Activated naive CD4-positive, alpha-beta T cell treated with anti-CD3 and anti-CD28 coated beads, Interleukin-2, amount 50 U/mL, for 72 hours (primary cell): ENCODE measurements around the gene NR1I2. TPM values are rescaled to one million over a fixed set of nuclear protein-coding genes. Genes with fewer than 3 reads are reported as not detected.

Source experiments
- ATAC-seq, 2 donors: fragments of 150-1000 bp; cut with Tn5 transposase; 2 replicates each; pipeline ENCODE4 v1.10.0; 2021; ENCODE audit warnings: mild to moderate bottlenecking in 2 of 2, moderate library complexity in 2 of 2
- DNase-seq, 2 donors: peaks; one replicate each; pipeline ENCODE4 v3.0.0; 2021 to 2022; ENCODE audit warnings: low spot score in 2 of 2
- H3K27ac Mint-ChIP-seq, 2 donors: one replicate each; pipeline ENCODE4 v1.8.0; 2022; ENCODE audit warnings: mild to moderate bottlenecking in 2 of 2, mixed read lengths in 2 of 2
- H3K36me3 Mint-ChIP-seq, 2 donors: one replicate each; pipeline ENCODE4 v1.8.0; 2022; ENCODE audit warnings: mixed read lengths in 2 of 2
- H3K9me3 Mint-ChIP-seq, 2 donors: one replicate each; pipeline ENCODE4 v1.8.0; 2022; ENCODE audit warnings: mixed read lengths in 2 of 2
- total RNA-seq, 2 donors: library from RNA; stranded (reverse); gene quantifications; one replicate each; pipeline ENCODE4 v1.2.3, GENCODE V29; 2022

Gene NR1I2
- total RNA-seq, 2 donors from 2014 or later = 0.60 to 0.82 TPM

DNA sequence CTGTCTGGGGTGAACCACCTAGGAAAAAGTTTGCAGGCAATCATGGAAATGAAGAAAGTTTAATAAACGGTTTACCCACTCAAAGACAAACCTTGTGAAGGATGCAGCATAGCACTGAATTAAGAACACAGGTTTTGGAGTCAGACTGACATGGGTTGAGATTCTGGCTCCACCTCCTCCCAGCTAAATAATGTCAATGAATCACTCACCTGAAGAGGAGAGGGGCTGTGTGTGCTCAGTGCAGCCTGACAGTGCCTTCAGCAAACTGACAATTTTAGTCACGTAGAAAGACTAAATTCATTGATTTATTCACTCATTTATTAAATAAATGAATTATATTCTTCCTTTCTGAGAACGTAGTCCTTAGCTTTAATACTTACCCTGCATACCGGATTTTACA, 18.9 kb downstream of the NR1I2 start:
- DNase-seq (no peak), ATAC-seq (no peak)
- Mint-ChIP-seq H3K27ac (no peak overlapping the region), H3K9me3 (no peaks in the 10 kb centered on the region), H3K36me3 (no peaks in the 10 kb centered on the region)

DNA sequence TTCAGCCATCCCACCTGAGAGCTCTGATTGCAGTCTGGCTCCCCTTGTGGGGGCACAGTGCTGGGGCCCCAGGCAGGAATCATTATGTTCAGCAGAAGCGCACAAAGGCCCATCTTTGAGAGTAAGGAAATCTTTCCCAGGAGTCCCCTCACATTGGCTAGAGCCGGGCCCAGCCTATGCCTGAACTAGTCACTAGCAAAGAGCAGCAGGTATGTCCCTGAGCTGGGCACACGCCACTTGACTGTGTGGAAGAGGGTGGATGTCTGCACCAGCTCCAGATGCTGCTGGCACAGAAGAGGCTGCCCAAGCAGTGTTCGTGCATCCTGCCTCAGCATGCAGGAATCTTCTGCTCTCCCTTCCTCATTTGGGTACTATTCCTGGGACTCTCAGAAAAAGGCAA, 26.3 kb downstream of the NR1I2 start:
- H3K27ac Mint-ChIP-seq = no peak overlapping the region
- no peak for DNase-seq
- no peaks in the 10 kb centered on the region for H3K9me3 Mint-ChIP-seq

DNA sequence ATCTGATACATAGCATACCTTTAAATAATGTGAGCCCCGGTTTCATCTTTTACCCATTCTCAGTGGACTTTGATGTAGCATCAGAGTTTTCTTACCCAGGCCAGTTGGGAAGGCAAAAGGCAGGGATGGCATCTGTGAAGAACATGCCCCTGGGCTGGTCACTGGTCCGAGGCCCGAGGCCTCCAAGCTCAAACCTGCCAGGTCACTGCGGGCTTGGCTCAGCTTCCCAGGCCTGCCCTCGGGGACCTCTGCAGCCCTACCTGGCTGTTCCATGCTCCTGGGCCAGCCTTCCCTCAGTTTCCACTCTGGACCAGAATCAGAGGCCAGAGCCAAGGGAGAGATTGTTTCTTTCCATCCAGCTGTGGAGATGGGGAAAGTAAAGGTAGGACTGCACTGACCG, 26.9 kb downstream of the NR1I2 start:
- DNase-seq (no peak), ATAC-seq (no peak)
- Mint-ChIP-seq H3K36me3 (no peaks in the 10 kb centered on the region), H3K9me3 (no peaks in the 10 kb centered on the region), H3K27ac (no peak overlapping the region)

More for the DNA sequence above, 26.3 kb downstream of the NR1I2 start:
- no peaks in the 10 kb centered on the region for H3K36me3 Mint-ChIP-seq
- ATAC-seq = no peak

DNA sequence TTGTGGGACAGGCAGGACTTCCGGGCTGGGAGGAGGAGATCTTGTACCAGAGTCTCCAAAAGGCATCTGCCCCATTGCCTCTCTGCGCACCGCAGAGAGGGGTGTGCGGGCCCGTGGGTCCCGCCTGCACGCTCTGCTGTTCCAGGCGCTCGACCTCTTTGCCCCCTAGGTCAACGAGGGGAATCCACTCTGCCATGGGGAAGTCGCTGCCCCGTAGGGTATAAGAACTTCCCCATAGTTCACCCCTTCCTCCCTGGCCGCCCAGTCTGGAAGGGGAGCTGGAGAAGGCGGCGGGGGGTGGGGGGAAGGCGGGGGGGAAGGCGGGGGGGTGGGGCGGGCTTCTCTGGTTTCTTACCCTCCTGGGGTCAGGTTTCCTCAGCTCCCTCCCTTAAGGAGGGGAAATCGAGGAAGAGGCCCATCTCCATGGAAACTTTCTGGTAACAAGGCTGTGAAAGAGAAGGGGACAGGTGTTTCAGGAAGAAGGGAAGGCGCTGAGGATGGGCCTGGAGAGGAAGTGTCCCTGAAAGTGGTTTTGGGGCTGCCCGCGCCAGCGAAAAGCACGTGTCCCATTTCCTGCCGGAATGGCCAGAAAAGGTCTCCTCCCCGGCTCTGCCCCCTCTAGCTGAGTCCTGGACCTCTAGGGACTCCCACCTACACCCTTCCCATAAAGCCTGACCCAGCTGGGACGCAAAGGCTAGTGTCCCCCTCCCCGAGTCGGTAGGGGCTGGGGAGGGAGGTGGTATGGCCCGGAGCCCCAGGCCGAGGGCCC, 27.5 kb downstream of the NR1I2 start:
- DNase-seq (no peak), ATAC-seq (peak in 1 of 2 donors; percentile 43)
- Mint-ChIP-seq H3K27ac (peak overlapping the region in 1 of 2 donors; percentile 59), H3K36me3 (no peaks in the 10 kb centered on the region), H3K9me3 (no peaks in the 10 kb centered on the region)

DNA sequence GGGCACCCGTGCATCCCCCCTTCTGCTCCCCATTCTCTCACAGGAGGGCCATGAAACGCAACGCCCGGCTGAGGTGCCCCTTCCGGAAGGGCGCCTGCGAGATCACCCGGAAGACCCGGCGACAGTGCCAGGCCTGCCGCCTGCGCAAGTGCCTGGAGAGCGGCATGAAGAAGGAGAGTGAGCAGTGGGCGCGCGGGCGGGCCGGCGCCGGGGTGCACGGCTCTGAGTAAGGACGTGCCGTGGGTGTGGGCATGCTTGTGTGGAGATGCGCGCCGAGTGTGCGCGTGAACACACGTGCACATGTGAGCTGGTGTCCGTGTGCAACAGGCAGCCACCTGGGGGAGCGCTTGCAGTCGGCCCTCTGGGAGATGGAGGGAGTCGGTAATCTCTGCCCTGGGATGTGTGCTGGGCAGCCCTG, 28.1 kb downstream of the NR1I2 start:
- Mint-ChIP-seq H3K36me3 (no peaks in the 10 kb centered on the region), H3K27ac (peak overlapping the region; percentile 9 to 59), H3K9me3 (no peaks in the 10 kb centered on the region)
- DNase-seq = peak in 1 of 2 donors; percentile 59
- ATAC-seq = peak; percentile 88 to 89

GRCh38 chr3:119812491-119813058, 30.7 kb downstream of the NR1I2 start:
- DNase-seq (no peak), ATAC-seq (no peak)
- Mint-ChIP-seq H3K9me3 (no peaks in the 10 kb centered on the region), H3K36me3 (no peaks in the 10 kb centered on the region), H3K27ac (no peak overlapping the region)

DNA sequence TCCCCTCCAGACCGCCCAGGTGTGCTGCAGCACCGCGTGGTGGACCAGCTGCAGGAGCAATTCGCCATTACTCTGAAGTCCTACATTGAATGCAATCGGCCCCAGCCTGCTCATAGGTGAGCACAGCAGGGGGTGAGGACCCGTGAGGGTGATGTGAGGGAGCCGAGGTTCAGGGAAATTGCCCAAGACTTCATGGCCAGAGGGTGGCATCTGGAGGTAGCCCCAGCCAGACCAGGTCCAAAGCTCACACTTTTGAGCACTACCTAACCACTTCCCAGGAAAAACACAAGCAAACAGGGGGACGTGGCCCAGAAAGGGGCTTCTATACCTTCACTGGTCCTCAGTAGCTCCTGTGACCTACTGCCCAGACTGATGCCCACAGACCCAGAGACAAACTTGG, 33.8 kb downstream of the NR1I2 start:
- ATAC-seq = no peak
- H3K27ac Mint-ChIP-seq = no peak overlapping the region

GRCh38 chr3:119817071-119817470, 35.2 kb downstream of the NR1I2 start:
- no peaks in the 10 kb centered on the region for H3K9me3 Mint-ChIP-seq

More for the DNA sequence above, 33.8 kb downstream of the NR1I2 start:
- DNase-seq = no peak
- Mint-ChIP-seq H3K36me3 (no peaks in the 10 kb centered on the region), H3K9me3 (no peaks in the 10 kb centered on the region)

DNA sequence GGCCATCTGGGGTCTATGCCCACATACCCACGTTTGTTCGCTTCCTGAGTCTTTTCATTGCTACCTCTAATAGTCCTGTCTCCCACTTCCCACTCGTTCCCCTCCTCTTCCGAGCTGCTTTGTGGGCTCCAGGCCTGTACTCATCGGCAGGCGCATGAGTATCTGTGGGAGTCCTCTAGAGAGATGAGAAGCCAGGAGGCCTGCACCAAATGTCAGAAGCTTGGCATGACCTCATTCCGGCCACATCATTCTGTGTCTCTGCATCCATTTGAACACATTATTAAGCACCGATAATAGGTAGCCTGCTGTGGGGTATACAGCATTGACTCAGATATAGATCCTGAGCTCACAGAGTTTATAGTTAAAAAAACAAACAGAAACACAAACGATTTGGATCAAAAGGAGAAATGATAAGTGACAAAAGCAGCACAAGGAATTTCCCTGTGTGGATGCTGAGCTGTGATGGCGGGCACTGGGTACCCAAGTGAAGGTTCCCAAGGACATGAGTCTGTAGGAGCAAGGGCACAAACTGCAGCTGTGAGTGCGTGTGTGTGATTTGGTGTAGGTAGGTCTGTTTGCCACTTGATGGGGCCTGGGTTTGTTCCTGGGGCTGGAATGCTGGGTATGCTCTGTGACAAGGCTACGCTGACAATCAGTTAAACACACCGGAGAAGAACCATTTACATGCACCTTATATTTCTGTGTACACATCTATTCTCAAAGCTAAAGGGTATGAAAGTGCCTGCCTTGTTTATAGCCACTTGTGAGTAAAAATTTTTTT, 35.9 kb downstream of the NR1I2 start:
- DNase-seq (no peak), ATAC-seq (no peak)
- H3K36me3 Mint-ChIP-seq = no peaks in the 10 kb centered on the region
- H3K27ac Mint-ChIP-seq = no peak overlapping the region
- no peaks in the 10 kb centered on the region for H3K9me3 Mint-ChIP-seq

More at GRCh38 chr3:119817071-119817470, 35.2 kb downstream of the NR1I2 start:
- no peaks in the 10 kb centered on the region for H3K36me3 Mint-ChIP-seq
- H3K27ac Mint-ChIP-seq = no peak overlapping the region
- no peak for ATAC-seq
- DNase-seq = no peak

DNA sequence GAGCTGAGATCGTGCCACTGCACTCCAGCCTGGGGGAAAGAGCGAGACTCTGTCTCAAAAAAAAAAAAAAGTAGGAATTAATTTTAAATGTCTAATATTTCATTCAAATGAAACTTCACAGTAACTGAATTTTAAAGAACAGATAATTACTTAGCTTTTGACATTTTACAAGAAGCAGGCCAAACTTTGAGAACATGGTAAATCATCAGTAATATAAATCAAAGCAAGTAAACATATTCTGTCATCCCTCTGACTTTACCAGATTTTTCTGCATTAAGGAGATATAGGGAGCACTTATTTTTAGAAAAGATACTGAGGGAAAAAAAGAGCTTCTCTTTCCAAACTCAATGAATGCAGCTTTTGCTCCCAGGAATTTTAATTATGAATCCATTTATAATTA, 37.0 kb downstream of the NR1I2 start:
- DNase-seq (no peak), ATAC-seq (no peak)
- H3K36me3 Mint-ChIP-seq = no peaks in the 10 kb centered on the region
- no peaks in the 10 kb centered on the region for H3K9me3 Mint-ChIP-seq
- no peak overlapping the region for H3K27ac Mint-ChIP-seq

DNA sequence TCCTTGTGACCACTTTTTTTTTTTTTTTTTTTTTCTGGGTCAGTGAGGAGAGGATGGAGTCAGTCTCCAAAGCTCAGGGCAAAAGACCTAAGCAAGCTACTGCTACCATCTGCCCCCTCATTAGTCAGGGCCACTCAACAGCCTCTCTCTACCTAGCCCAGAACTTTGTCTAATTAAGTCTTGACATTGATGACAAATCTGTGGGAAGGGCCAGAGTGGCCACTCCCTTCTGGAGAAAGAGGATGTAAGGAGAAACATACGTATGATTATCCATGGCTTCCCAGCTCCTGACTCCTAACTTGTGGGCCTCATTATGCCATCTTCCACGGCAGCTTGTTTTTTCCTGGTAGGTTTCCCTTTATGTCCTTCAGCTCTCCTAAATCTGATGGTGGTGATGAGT, 37.9 kb downstream of the NR1I2 start:
- Mint-ChIP-seq H3K27ac (no peak overlapping the region), H3K36me3 (no peaks in the 10 kb centered on the region), H3K9me3 (no peaks in the 10 kb centered on the region)
- DNase-seq = no peak
- no peak for ATAC-seq

- no peak for DNase-seq
- Mint-ChIP-seq H3K9me3 (no peaks in the 10 kb centered on the region), H3K27ac (peak overlapping the region in 1 of 2 donors; percentile 72), H3K36me3 (no peaks in the 10 kb centered on the region)
- ATAC-seq = no peak
Measured at GRCh38 chr3:119825820-119826219, 43.9 kb downstream of the NR1I2 start.

GRCh38 chr3:119826711-119827608, 45.1 kb downstream of the NR1I2 start:
- no peaks in the 10 kb centered on the region for H3K36me3 Mint-ChIP-seq
- H3K27ac Mint-ChIP-seq = no peak overlapping the region
- no peaks in the 10 kb centered on the region for H3K9me3 Mint-ChIP-seq
- DNase-seq (no peak), ATAC-seq (no peak)

DNA sequence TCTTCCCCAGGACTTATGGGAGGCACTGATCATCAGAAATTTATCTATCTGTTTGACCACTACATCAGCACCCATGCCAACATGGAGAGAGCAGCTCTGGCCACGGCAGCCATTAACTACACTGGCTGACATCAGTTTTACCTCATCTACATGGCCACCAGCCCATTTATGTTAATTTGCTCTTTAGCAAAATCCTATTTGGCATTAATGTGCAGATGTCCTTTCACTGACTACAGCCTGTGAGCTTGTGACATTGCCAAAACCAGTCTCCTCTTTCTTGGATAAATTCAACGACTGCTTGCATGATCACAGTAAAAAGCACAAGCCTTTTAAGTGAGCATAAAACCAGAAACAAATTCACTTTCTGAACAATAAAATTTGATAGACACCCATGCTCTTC, 47.5 kb downstream of the NR1I2 start:
- H3K36me3 Mint-ChIP-seq = no peaks in the 10 kb centered on the region
- no peaks in the 10 kb centered on the region for H3K9me3 Mint-ChIP-seq
- ATAC-seq (no peak), DNase-seq (no peak)
- H3K27ac Mint-ChIP-seq = no peak overlapping the region

GRCh38 chr3:119831022-119831421, 49.1 kb downstream of the NR1I2 start:
- H3K9me3 Mint-ChIP-seq = no peaks in the 10 kb centered on the region
- no peaks in the 10 kb centered on the region for H3K36me3 Mint-ChIP-seq
- no peak for ATAC-seq
- no peak for DNase-seq
- H3K27ac Mint-ChIP-seq = no peak overlapping the region

GRCh38 chr3:119831941-119832371, 50.1 kb downstream of the NR1I2 start:
- Mint-ChIP-seq H3K9me3 (no peaks in the 10 kb centered on the region), H3K27ac (no peak overlapping the region), H3K36me3 (no peaks in the 10 kb centered on the region)
- ATAC-seq = no peak
- no peak for DNase-seq
